Activated CD8-positive, alpha-beta T cell treated with anti-CD3 and anti-CD28 coated beads for 36 hours (primary cell): Measurements from ENCODE around the gene LAG3. TPM values are rescaled to one million over a fixed set of nuclear protein-coding genes. Genes with fewer than 3 reads are reported as not detected.

Experiments used
- ATAC-seq: fragments of 200-7000 bp; cut with Tn5 transposase; one replicate; pipeline ENCODE4 v1.10.0; 2021; ENCODE audit warnings: mild to moderate bottlenecking, moderate library complexity
- CTCF ChIA-PET: fragments of 350-600 bp; sonication (Branson Sonifier 250); formaldehyde crosslinking; loops from one replicate; lab custom pipeline; 2021; ENCODE audit warnings: antibody characterized with exemption; lab: Charles Lee
- POLR2A ChIA-PET: fragments of 350-600 bp; sonication (Branson Sonifier 250); formaldehyde crosslinking; loops from one replicate; lab custom pipeline; 2021; ENCODE audit warnings: antibody characterized with exemption; lab: Charles Lee
- DNase-seq: peaks from one replicate; pipeline ENCODE4 v3.0.0-alpha.2; 2020
- H3K27ac Mint-ChIP-seq: one replicate; pipeline ENCODE4 v1.8.0; 2021; ENCODE audit warnings: mild to moderate bottlenecking, mixed read lengths
- H3K27me3 Mint-ChIP-seq: one replicate; pipeline ENCODE4 v1.8.0; 2021; ENCODE audit warnings: mixed read lengths
- H3K36me3 Mint-ChIP-seq: one replicate; pipeline ENCODE4 v1.8.0; 2021; ENCODE audit warnings: low read depth, mixed read lengths
- H3K4me1 Mint-ChIP-seq: one replicate; pipeline ENCODE4 v1.8.0; 2021; ENCODE audit warnings: low read depth, mixed read lengths
- H3K4me3 Mint-ChIP-seq: one replicate; pipeline ENCODE4 v1.8.0; 2021; ENCODE audit warnings: mild to moderate bottlenecking, moderate library complexity, mixed read lengths
- H3K9me3 Mint-ChIP-seq: one replicate; pipeline ENCODE4 v1.8.0; 2021; ENCODE audit warnings: mixed read lengths
- intact Hi-C: fragments of 100-400 bp; cut with micrococcal nuclease; formaldehyde crosslinking; loops from one replicate; pipeline ENCODE4 v1.10.0; 2022
- total RNA-seq, 2 experiments: library from RNA; stranded (reverse); gene quantifications; one replicate each; pipeline ENCODE4 v1.2.3, GENCODE V29; 2021
- TF ChIP-seq, protein P1 (sequence below): fragments of 200-600 bp; IDR thresholded peaks from one replicate; pipeline ENCODE4 v1.8.0; 2022; ENCODE audit warnings: antibody characterized with exemption, mild to moderate bottlenecking

The LAG3 gene
- total RNA-seq, 2 experiments from 2014 or later = 264 to 268 TPM

GRCh38 chr12:6820166-6820565 lies 47.8 kb downstream of the LAG3 start:
- H3K4me3 Mint-ChIP-seq = no peak overlapping the region
- POLR2A ChIA-PET = interaction anchor here (0.9 to 2.6 kb wide), 4 partner anchors 9 to 97 kb away, joined by 3 to 9 read pairs (median 3); partner anchors contain the start of genes COPS7A and MLF2
- intact Hi-C loops = no loop called here
- H3K27ac Mint-ChIP-seq = no peak overlapping the region
- CTCF ChIA-PET = interaction anchor here (1.4 to 17.9 kb wide), 2 partner anchors 15 to 64 kb away, joined by 4 to 341 read pairs; partner anchors contain the start of gene MLF2
- TF ChIP-seq, protein P1, sequence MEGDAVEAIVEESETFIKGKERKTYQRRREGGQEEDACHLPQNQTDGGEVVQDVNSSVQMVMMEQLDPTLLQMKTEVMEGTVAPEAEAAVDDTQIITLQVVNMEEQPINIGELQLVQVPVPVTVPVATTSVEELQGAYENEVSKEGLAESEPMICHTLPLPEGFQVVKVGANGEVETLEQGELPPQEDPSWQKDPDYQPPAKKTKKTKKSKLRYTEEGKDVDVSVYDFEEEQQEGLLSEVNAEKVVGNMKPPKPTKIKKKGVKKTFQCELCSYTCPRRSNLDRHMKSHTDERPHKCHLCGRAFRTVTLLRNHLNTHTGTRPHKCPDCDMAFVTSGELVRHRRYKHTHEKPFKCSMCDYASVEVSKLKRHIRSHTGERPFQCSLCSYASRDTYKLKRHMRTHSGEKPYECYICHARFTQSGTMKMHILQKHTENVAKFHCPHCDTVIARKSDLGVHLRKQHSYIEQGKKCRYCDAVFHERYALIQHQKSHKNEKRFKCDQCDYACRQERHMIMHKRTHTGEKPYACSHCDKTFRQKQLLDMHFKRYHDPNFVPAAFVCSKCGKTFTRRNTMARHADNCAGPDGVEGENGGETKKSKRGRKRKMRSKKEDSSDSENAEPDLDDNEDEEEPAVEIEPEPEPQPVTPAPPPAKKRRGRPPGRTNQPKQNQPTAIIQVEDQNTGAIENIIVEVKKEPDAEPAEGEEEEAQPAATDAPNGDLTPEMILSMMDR = no peak
- no peaks in the 10 kb centered on the region for H3K9me3 Mint-ChIP-seq
- peaks cover 10% of the 10 kb centered on the region for H3K4me1 Mint-ChIP-seq
- peaks cover 33% of the 10 kb centered on the region for H3K27me3 Mint-ChIP-seq
- DNase-seq (no peak), ATAC-seq (no peak)
- no peaks in the 10 kb centered on the region for H3K36me3 Mint-ChIP-seq

- ATAC-seq = peak; percentile 2
- H3K4me1 Mint-ChIP-seq = peaks cover 13% of the 10 kb centered on the region
- TF ChIP-seq, protein P1 = no peak
- no peaks in the 10 kb centered on the region for H3K9me3 Mint-ChIP-seq
- H3K36me3 Mint-ChIP-seq = no peaks in the 10 kb centered on the region
- no peak for DNase-seq
- H3K27me3 Mint-ChIP-seq = peaks cover 46% of the 10 kb centered on the region
- no peak within 1 kb of the TSS for H3K27ac Mint-ChIP-seq
- POLR2A ChIA-PET = interaction anchor here (0.6 to 2.6 kb wide), 7 partner anchors 13 to 91 kb away, joined by 3 to 9 read pairs (median 3); partner anchors contain the start of genes CD4, MLF2 and USP5
- CTCF ChIA-PET = interaction anchor here (0.9 to 17.9 kb wide), 8 partner anchors 9 to 203 kb away, joined by 3 to 341 read pairs (median 4); partner anchors contain the start of genes MLF2 and PTMS
- intact Hi-C loops = no loop called here
- H3K4me3 Mint-ChIP-seq = peak within 1 kb of the TSS; percentile 20
Observed at GRCh38 chr12:6821591-6822425, 49.5 kb downstream of the LAG3 start, which contains the start of gene GPR162. Gene GPR162 (plus strand): TSS chr12:6821821. CDS start chr12:6823899, 2,078 bp downstream.

- no peaks in the 10 kb centered on the region for H3K36me3 Mint-ChIP-seq
- TF ChIP-seq, protein P1 = no peak
- intact Hi-C loops = no loop called here
- H3K9me3 Mint-ChIP-seq = no peaks in the 10 kb centered on the region
- peaks cover 53% of the 10 kb centered on the region for H3K27me3 Mint-ChIP-seq
- peaks cover 17% of the 10 kb centered on the region for H3K4me1 Mint-ChIP-seq
- H3K4me3 Mint-ChIP-seq = no peak overlapping the region
- no peak for ATAC-seq
- no peak overlapping the region for H3K27ac Mint-ChIP-seq
- POLR2A ChIA-PET = interaction anchor here (0.6 to 3.1 kb wide), 7 partner anchors 12 to 92 kb away, joined by 3 to 9 read pairs (median 4); partner anchors contain the start of genes CD4, LAG3 and MLF2
- no peak for DNase-seq
- CTCF ChIA-PET = interaction anchor here (1.1 to 17.9 kb wide), 8 partner anchors 9 to 204 kb away, joined by 3 to 341 read pairs (median 4); partner anchors contain the start of genes MLF2 and PTMS
Observed at GRCh38 chr12:6822426-6823135, 50.3 kb downstream of the LAG3 start.

DNA sequence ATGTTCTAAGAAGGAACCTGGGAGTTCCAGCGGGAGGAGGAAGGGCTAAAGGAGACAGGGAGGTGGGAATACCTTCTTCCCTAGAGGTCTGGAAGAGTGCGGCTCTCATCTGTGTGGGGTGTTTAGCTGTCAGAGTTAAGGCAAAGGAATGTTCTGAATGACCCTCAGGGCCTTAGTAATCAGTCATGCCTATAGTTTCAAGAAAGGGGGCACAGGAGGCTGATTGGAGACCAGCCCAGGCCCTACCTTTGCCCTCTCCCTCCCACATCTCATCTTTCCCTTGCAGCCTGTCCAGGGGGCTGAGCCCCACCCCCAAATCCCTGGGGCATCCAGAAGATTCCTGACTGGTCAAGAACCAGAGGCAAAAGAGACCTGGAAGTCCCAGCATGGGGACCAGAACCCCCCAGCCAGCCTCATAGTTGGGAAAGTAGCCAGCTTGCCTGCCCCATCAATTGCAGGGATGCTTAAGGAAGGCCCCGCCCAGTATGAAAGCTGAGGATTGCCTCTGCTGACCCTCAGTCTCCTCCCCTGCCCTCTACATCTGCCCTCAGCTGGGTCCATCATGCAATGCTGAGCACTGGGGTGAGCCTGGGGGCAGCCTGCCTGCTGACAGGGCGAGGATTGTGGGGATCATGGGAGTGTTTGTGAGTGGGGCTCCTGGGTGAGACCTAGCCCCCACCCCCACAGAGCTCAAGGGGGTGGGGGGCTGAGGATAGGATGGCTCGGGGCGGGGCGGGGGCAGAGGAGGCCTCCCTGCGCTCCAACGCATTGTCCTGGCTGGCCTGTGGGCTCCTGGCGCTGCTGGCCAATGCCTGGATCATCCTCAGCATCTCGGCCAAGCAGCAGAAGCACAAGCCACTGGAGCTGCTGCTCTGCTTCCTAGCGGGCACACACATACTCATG lies 51.1 kb downstream of the LAG3 start:
- Mint-ChIP-seq H3K4me3 (no peak overlapping the region), H3K27me3 (peaks cover 56% of the 10 kb centered on the region), H3K27ac (no peak overlapping the region), H3K9me3 (no peaks in the 10 kb centered on the region), H3K36me3 (no peaks in the 10 kb centered on the region), H3K4me1 (peaks cover 21% of the 10 kb centered on the region)
- intact Hi-C loops = no loop called here
- CTCF ChIA-PET = interaction anchor here (1.2 to 17.9 kb wide), 9 partner anchors 11 to 205 kb away, joined by 3 to 341 read pairs (median 15); partner anchors contain the start of genes COPS7A, MLF2 and PTMS
- DNase-seq (no peak), ATAC-seq (no peak)
- POLR2A ChIA-PET = interaction anchor here (0.8 to 3.1 kb wide), 3 partner anchors 12 to 70 kb away, joined by 4 to 9 read pairs (median 5); partner anchors contain the start of genes LAG3 and MLF2
- TF ChIP-seq, protein P1 = no peak
